Endothelial cell of umbilical vein (primary cell): ENCODE measurements around the gene KDR.

Experiments
- FOS ChIP-seq: IDR thresholded peaks from 2 replicates; pipeline ENCODE4 v1.6.1; 2011; ENCODE audit warnings: mild to moderate bottlenecking, low read length, moderate library complexity, borderline replicate concordance; ENCODE audit not compliant: insufficient read depth
- JUN ChIP-seq: IDR thresholded peaks from 2 replicates; pipeline ENCODE4 v1.6.1; 2011; ENCODE audit warnings: borderline replicate concordance, low read depth; ENCODE audit not compliant: insufficient read length, insufficient read depth
- MYC ChIP-seq: IDR thresholded peaks from one replicate; pipeline ENCODE4 v1.6.1; 2011; ENCODE audit warnings: mild to moderate bottlenecking, low read depth, low read length
- POLR2A ChIP-seq: IDR thresholded peaks from 2 replicates; pipeline ENCODE4 v1.6.1; 2012; ENCODE audit warnings: low read depth, mild to moderate bottlenecking, control low read depth, low read length
- POLR2AphosphoS5 ChIP-seq: IDR thresholded peaks from 2 replicates; pipeline ENCODE4 v1.6.1; 2012; ENCODE audit warnings: low read depth, mild to moderate bottlenecking, control low read depth, low read length, moderate library complexity; ENCODE audit not compliant: insufficient read depth
- TF ChIP-seq, protein P1 (sequence below), 2 donors: IDR thresholded peaks; 1 replicate in 1 of 2; 2 replicates in 1 of 2; pipeline ENCODE4 v1.5.1; 2011; ENCODE audit warnings: low read length in 2 of 2, mild to moderate bottlenecking in 2 of 2, moderate library complexity in 2 of 2, control low read depth in 1 of 2, inconsistent platforms in 1 of 2, low read depth in 1 of 2; ENCODE audit not compliant: insufficient read depth in 1 of 2; ENCODE audit errors: extremely low read depth in 1 of 2

DNA sequence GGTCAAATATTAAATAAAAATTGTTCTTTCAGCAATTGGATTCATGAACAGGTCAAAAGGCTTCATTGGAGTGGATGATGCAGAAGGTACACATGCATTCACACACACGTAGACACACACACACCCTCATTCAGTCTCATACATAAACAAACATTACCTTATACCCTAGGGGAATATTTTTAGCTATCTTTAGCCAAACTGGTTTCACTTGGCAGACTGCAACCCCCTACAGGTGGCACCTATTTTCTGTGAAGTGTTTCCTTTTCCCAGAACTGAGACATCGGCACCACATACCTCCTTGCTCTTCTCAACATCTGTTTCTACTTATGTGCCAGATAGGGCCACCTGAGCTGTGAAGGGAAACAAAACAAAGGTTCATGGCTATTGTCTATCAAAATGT is 18.5 kb upstream of the KDR start:
- no peak for TF ChIP-seq POLR2AphosphoS5
- TF ChIP-seq, protein P1, sequence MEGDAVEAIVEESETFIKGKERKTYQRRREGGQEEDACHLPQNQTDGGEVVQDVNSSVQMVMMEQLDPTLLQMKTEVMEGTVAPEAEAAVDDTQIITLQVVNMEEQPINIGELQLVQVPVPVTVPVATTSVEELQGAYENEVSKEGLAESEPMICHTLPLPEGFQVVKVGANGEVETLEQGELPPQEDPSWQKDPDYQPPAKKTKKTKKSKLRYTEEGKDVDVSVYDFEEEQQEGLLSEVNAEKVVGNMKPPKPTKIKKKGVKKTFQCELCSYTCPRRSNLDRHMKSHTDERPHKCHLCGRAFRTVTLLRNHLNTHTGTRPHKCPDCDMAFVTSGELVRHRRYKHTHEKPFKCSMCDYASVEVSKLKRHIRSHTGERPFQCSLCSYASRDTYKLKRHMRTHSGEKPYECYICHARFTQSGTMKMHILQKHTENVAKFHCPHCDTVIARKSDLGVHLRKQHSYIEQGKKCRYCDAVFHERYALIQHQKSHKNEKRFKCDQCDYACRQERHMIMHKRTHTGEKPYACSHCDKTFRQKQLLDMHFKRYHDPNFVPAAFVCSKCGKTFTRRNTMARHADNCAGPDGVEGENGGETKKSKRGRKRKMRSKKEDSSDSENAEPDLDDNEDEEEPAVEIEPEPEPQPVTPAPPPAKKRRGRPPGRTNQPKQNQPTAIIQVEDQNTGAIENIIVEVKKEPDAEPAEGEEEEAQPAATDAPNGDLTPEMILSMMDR (IDR thresholded peaks at IDR 0.05; ENCODE audit: extremely low read depth in 1 of 2, insufficient read depth in 1 of 2, low read depth in 1 of 2, low read length in 2 of 2): no peak
- TF ChIP-seq POLR2A: no peak
- no peak for TF ChIP-seq JUN
- no peak for TF ChIP-seq FOS
- no peak for TF ChIP-seq MYC
